PC-3 (cell line): ENCODE measurements around the gene KSR1. TPM values are rescaled to one million over a fixed set of nuclear protein-coding genes. Genes with fewer than 3 reads are reported as not detected.

Experiments
- ATAC-seq: fragments of 200-7000 bp; cut with Tn5 transposase; 2 replicates; pipeline ENCODE4 v1.9.1; 2020; ENCODE audit warnings: mild to moderate bottlenecking, moderate library complexity
- BruUV-seq: library from RNA; stranded (reverse); fragments of 400-500 nt; replicated peaks from 2 replicates; lab custom pipeline; 2021; lab: Mats Ljungman, UMichigan
- CTCF ChIA-PET: fragments of 300-600 bp; sonication (Branson Sonifier 250); formaldehyde crosslinking; loops from one replicate; lab custom pipeline; 2022; ENCODE audit warnings: antibody characterized with exemption; lab: Charles Lee
- POLR2A ChIA-PET: fragments of 300-600 bp; sonication (Branson Sonifier 250); formaldehyde crosslinking; loops from one replicate; lab custom pipeline; 2022; ENCODE audit warnings: antibody characterized with exemption; ENCODE audit not compliant: unreplicated experiment; lab: Charles Lee
- DNase-seq: peaks from one replicate; pipeline ENCODE4 v3.0.0-alpha.2; 2015
- H2AFZ ChIP-seq: fragments of 300-600 bp; sonication (generic); 2 replicates; pipeline ENCODE4 v1.6.0; 2016; ENCODE audit warnings: antibody characterized with exemption, low read length
- H3F3A ChIP-seq: fragments of 300-600 bp; sonication (generic); one replicate; pipeline ENCODE4 v1.6.0; 2017; ENCODE audit warnings: antibody characterized with exemption, low read length, control low read depth, mild to moderate bottlenecking; ENCODE audit not compliant: unreplicated experiment
- H3K27ac ChIP-seq: fragments of 300-600 bp; sonication (generic); 2 replicates; pipeline ENCODE4 v1.5.1; 2016; ENCODE audit warnings: mild to moderate bottlenecking, low read length
- H3K27me3 ChIP-seq: fragments of 300-600 bp; sonication (generic); 2 replicates; pipeline ENCODE4 v1.6.1; 2016; ENCODE audit warnings: low read length, mixed read lengths
- H3K36me3 ChIP-seq: fragments of 300-600 bp; sonication (generic); 2 replicates; pipeline ENCODE4 v1.6.1; 2016; ENCODE audit warnings: low read depth, mixed run types, low read length, mixed read lengths
- H3K4me1 ChIP-seq: fragments of 300-600 bp; sonication (generic); 2 replicates; pipeline ENCODE4 v1.5.1; 2016; ENCODE audit warnings: low read length; ENCODE audit not compliant: insufficient read depth
- H3K4me2 ChIP-seq: fragments of 300-600 bp; sonication (generic); 2 replicates; pipeline ENCODE4 v1.6.0; 2016; ENCODE audit warnings: low read length
- H3K4me3 ChIP-seq: fragments of 300-600 bp; sonication (generic); 2 replicates; pipeline ENCODE4 v1.5.1; 2016; ENCODE audit warnings: mild to moderate bottlenecking, low read length, mixed read lengths
- H3K79me2 ChIP-seq: fragments of 300-600 bp; sonication (generic); 2 replicates; pipeline ENCODE4 v1.6.1; 2017; ENCODE audit warnings: low read length, mixed read lengths
- H3K9ac ChIP-seq: fragments of 300-600 bp; sonication (generic); 2 replicates; pipeline ENCODE4 v1.6.0; 2016; ENCODE audit warnings: mild to moderate bottlenecking, low read length
- H3K9me2 ChIP-seq: fragments of 300-600 bp; sonication (generic); replicated peaks from 2 replicates; pipeline ENCODE4 v1.6.1; 2016; ENCODE audit warnings: mixed run types, low read length, mixed read lengths
- H3K9me3 ChIP-seq: fragments of 300-600 bp; sonication (generic); 2 replicates; pipeline ENCODE4 v1.6.1; 2016; ENCODE audit warnings: low read length, mixed read lengths
- H4K20me1 ChIP-seq: fragments of 300-600 bp; sonication (generic); 2 replicates; pipeline ENCODE4 v1.6.1; 2016; ENCODE audit warnings: low read length, mixed read lengths
- CTCF ChIP-seq: fragments of 300-600 bp; sonication (generic); conservative IDR thresholded peaks from 2 replicates; pipeline ENCODE4 v1.5.1; 2017; ENCODE audit warnings: antibody characterized with exemption, low read depth, mild to moderate bottlenecking, low read length
- EZH2 ChIP-seq: fragments of 300-600 bp; sonication (generic); IDR thresholded peaks from one replicate; pipeline ENCODE4 v1.6.1; 2017; ENCODE audit warnings: antibody characterized with exemption, mild to moderate bottlenecking, low read length; ENCODE audit not compliant: unreplicated experiment
- EZH2phosphoT487 ChIP-seq: fragments of 300-600 bp; sonication (generic); IDR thresholded peaks from 2 replicates; pipeline ENCODE4 v1.6.1; 2018; ENCODE audit warnings: mild to moderate bottlenecking, antibody characterized with exemption, low read length, borderline replicate concordance
- intact Hi-C: fragments of 100-400 bp; cut with micrococcal nuclease; formaldehyde crosslinking; loops from 2 replicates; pipeline ENCODE4 v1.9.0; 2023
- total RNA-seq: library from RNA; depleted of rRNA; stranded (reverse); fragments of >200 nt; gene quantifications from 2 replicates; pipeline ENCODE4 v1.2.3, GENCODE V29; 2014

The KSR1 gene
- total RNA-seq, 1 experiment from 2014 or later, result 1.0 TPM

DNA sequence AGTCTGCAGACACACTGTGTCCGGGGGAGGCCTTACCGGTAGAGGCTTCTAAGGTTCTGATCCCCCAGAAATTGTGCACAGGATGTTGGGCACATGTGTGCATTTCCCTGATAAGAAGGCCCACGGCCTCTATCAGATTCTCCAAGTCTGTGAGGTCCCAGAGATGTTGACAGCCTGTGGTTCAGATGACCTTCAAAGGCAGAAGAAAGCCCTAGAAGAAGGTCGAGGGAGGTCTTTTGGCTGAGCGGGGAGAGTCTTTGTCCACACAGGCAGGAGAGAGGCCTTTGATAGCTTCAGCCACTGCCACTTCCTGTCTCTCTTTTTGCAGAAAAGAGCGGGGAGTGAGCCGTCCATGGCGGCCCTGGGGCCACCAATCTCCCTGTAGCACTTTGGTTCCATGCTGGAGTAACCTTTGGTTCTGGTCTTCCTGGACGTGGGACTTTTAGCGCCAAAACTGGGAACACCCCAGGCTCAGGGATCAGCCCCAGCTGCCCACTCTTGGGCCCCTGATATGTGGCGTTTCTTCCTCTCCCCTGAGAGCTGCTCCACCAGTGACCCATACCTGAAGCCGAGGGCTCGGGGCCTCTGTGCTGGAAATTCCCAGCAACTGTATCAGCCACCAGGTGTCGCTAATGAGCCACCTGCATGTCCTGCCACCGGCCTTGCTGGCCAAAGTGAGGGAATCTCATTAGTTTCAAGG is 146.6 kb downstream of the KSR1 start:
- H3K27ac ChIP-seq, result no peak overlapping the region
- intact Hi-C loops, result loop anchor here (2.0 kb wide), 1 partner anchor 48 kb away; no protein-coding TSS in a partner anchor
- no peaks in the 10 kb centered on the region for H3K9me3 ChIP-seq
- TF ChIP-seq CTCF (peak; percentile 85), EZH2 (no peak)
- CTCF ChIA-PET, result no interaction called here
- no peak overlapping the region for H3K4me2 ChIP-seq
- H4K20me1 ChIP-seq, result 0 out of 2 replicates have a peak, but pooled peaks cover 4% of the 10 kb centered on the region
- H3K4me3 ChIP-seq, result no peak overlapping the region
- POLR2A ChIA-PET, result no interaction called here
- no TSS peak for BruUV-seq
- no peaks in the 10 kb centered on the region for H3K27me3 ChIP-seq
- ATAC-seq, result peak; percentile 53
- no peaks in the 10 kb centered on the region for H3K79me2 ChIP-seq
- H2AFZ ChIP-seq, result 0 out of 2 replicates have a peak overlapping the region, but pooled peaks have one; percentile 55
- peaks cover 29% of the 10 kb centered on the region for H3K4me1 ChIP-seq
- DNase-seq, result peak; percentile 78
- H3F3A ChIP-seq, result peaks cover 4% of the 10 kb centered on the region
- H3K9ac ChIP-seq, result no peak overlapping the region
- H3K9me2 ChIP-seq, result no peaks in the 10 kb centered on the region
- H3K36me3 ChIP-seq, result no peaks in the 10 kb centered on the region

GRCh38 chr17:27603421-27603770 is 147.1 kb downstream of the KSR1 start:
- ChIA-PET CTCF (no interaction called here), POLR2A (no interaction called here)
- ATAC-seq, result no peak
- Histone ChIP-seq H3K9me2 (no peaks in the 10 kb centered on the region), H3K9ac (no peak overlapping the region), H3F3A (peaks cover 4% of the 10 kb centered on the region), H3K79me2 (no peaks in the 10 kb centered on the region), H3K9me3 (no peaks in the 10 kb centered on the region), H4K20me1 (0 out of 2 replicates have a peak, but pooled peaks cover 4% of the 10 kb centered on the region), H3K4me3 (no peak overlapping the region), H2AFZ (0 out of 2 replicates have a peak overlapping the region, but pooled peaks have one; percentile 55), H3K27ac (no peak overlapping the region), H3K4me1 (peaks cover 33% of the 10 kb centered on the region), H3K4me2 (no peak overlapping the region), H3K36me3 (no peaks in the 10 kb centered on the region), H3K27me3 (no peaks in the 10 kb centered on the region)
- intact Hi-C loops, result loop anchor here (2.0 kb wide), 1 partner anchor 47 kb away; no protein-coding TSS in a partner anchor
- TF ChIP-seq EZH2phosphoT487 (no peak), EZH2 (no peak), CTCF (no peak)
- no TSS peak for BruUV-seq
- DNase-seq, result no peak
